GM20000 (cell line): ENCODE results near the gene PIWIL1.

Experiments used
- DNase-seq: peaks from one replicate; pipeline ENCODE4 v3.0.0; 2012; ENCODE audit warnings: low spot score
- TF ChIP-seq, protein P1 (sequence below): IDR thresholded peaks from 2 replicates; pipeline ENCODE4 v1.5.1; 2012; ENCODE audit warnings: mild to moderate bottlenecking, control low read depth; ENCODE audit errors: extremely low read depth, missing control alignments

Gene PIWIL1

DNA sequence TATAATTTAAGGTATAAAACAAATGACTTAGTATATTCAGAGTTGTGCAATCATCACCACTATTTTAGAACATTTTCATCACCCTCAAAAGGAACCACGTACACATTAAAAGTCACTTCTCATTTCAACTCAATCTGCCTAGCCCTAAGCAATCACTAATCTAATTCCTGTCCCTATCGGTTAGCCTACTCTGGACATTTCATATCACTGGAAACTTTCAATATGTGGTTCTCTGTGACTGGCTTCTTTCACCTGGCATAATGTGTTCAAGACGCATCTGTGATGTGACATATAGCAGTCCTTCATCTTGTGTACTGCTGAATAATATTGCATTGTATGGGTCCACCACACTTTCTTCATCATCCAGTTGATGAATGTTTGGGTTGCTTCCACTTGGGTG is 15.4 kb upstream of the PIWIL1 start:
- TF ChIP-seq, protein P1, sequence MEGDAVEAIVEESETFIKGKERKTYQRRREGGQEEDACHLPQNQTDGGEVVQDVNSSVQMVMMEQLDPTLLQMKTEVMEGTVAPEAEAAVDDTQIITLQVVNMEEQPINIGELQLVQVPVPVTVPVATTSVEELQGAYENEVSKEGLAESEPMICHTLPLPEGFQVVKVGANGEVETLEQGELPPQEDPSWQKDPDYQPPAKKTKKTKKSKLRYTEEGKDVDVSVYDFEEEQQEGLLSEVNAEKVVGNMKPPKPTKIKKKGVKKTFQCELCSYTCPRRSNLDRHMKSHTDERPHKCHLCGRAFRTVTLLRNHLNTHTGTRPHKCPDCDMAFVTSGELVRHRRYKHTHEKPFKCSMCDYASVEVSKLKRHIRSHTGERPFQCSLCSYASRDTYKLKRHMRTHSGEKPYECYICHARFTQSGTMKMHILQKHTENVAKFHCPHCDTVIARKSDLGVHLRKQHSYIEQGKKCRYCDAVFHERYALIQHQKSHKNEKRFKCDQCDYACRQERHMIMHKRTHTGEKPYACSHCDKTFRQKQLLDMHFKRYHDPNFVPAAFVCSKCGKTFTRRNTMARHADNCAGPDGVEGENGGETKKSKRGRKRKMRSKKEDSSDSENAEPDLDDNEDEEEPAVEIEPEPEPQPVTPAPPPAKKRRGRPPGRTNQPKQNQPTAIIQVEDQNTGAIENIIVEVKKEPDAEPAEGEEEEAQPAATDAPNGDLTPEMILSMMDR: no peak
- no peak for DNase-seq

DNA sequence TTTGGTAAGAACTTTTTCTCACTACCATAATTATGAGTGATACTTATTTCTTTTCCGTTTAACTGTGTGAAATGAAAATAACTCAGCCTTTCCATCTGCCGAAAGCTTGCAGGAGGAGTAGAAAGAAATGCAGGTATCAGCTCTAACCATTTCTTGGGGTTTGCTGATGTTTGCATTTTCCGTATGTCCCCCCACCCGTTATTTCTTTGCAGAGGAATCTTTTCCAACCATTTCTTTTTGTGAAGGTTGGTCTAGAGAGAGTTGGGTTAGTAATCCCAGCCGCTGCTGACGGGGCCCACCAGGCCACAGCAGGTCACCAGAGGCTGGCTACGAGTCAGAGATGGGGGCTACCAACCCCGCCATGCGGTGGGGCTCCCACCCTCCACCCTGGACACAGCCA is 7.0 kb upstream of the PIWIL1 start:
- no peak for DNase-seq
- TF ChIP-seq, protein P1: no peak

DNA sequence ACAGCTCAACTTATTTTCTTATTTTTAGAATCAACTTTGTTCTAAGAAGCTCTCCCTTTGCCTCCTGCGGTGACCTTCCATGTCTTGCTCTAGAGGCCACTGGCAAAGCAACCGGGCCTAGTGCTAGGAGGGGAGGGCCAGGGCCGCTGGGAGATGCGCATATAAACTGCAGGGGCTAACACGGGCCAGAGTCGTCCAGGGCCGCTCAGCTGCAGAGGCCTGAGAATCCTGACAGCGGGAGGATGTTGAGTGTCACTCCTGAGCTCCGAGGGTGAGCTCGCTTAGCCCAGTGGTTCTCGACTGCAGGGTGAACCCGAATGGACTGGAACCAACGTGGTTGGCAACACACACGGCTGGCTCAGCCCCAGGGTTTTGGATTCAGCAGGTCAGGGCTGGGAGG is 6.5 kb upstream of the PIWIL1 start:
- TF ChIP-seq, protein P1: no peak
- DNase-seq: no peak

DNA sequence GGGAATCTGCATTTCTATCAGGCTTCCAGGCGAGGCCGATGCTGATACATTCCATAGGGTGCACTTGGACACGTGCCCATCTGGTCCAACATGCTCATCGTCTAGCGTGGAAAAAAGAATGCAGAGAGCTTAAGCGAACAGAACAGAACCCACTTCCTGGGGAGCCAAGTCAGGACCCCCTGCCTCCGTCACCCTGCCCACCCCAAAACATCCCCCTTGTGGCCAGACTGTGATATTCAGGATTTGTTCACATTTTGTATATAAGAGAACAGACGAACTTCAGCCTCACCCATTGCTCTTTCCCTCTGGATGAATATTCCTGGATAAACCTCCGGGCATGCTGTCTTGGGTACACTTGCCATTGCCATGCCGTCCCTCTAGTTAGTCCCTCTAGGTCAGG is 4.3 kb upstream of the PIWIL1 start:
- TF ChIP-seq, protein P1: no peak
- DNase-seq: no peak

DNA sequence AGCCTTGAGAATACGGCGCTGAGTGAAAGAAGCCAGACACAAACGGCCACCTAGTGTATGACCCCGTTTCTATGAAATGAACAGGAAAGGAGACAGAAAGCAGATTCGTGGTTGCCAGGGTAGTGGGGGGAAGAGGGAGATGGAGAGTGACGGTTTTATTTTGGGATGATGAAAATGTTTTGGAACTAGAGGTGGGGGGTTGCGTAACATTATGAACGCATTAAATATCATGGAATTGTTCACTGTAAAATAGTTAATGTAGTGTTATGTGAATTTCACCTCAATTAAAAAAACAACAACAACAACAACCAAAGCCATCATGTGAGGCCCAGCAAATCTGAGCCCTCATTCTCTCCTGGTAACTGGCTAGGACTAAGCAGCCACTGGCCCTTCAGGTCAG is 3.3 kb upstream of the PIWIL1 start:
- no peak for DNase-seq
- TF ChIP-seq, protein P1: no peak

DNA sequence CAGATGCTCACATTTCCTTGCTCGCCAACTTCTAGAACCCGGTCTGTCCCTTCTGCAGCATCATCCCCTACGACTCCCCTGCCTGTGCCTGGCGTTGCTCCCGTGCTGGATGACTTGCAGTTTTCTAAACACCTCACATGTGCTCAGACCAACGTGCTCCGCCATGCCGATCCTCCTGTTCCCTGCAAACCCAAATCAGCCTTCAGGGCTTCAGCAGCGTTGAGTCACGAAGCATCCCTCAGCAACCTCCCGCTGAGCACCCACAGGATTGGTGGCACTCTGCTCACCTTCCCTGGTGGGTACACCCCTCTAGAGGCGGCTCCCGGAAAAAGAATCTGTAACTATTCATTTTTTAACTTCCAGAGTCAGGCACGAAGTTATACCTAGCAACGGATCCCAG is 2.8 kb upstream of the PIWIL1 start:
- TF ChIP-seq, protein P1: no peak
- DNase-seq: no peak

DNA sequence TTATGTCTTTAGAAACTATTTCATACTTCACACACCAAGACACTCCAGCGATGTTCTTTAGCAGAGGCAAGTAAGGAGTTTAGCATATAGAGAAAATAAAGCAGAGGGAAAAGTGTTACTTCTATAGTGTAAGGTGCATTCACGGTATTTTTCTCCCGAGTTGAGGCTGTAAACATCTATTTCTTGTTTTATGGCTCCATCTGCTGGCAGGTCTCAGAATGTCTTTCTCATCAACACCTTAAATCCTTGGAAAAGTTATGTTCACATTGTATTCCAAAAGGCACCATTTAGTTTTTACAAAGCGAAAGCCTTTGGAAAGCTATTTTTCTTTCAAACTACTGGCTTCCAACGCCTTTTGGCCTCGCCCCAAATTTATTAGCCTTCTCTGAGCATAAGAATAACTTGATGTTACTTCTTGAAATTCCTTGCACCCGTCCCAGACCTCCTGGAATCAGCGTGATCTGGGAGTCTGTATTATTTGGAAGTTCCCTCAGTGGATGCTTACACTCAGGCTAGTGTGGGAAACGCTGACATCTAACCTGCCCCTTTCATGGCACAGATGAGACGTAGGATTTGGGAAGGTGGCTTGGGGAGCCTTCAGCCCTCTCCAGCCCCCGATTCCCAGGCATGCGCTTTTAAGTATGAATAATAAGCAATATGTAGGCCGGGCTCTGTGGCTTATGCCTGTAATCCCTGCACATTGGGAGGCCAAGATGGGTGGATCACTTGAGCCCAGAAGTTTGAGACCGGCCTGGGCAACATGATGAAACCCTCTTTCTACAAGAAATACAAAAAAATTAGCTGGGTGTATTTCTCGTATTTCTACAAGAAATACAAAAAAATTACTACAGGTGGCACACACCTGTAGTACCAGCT is 1.9 kb upstream of the PIWIL1 start:
- peak; percentile 73 for DNase-seq
- TF ChIP-seq, protein P1: peak; percentile 43
